Measurements from ENCODE around the gene TAF11. TPM values are rescaled to one million over a fixed set of nuclear protein-coding genes. Genes with fewer than 3 reads are reported as not detected.
A peak's percentile ranks its signal among the peaks of the same experiment; 100 is the strongest.
"Not testable (repeated sequence)": the region's sequence is repeated elsewhere in the genome, so short reads cannot be mapped to it uniquely, and the experiment has no call there.

TAF11 gene
- total and polyA plus RNA-seq, 2 experiments from 2014 or later = 38.6 to 43.9 TPM

GRCh38 chr6:34901930-34902329 is 14.1 kb upstream of the TAF11 start:
- Histone ChIP-seq H3K9me3 (ENCODE audit: low read depth) (no peaks in the 10 kb centered on the region), H3K4me1 (ENCODE audit: insufficient read depth) (peaks cover 3% of the 10 kb centered on the region), H3K4me3 (no peak overlapping the region), H2AFZ (no peak overlapping the region), H3K27ac (peak overlapping the region; percentile 30), H3K27me3 (no peaks in the 10 kb centered on the region), H3K79me2 (peaks cover 93% of the 10 kb centered on the region), H3K4me2 (peak overlapping the region; percentile 8), H3K9me2 (replicated peaks; ENCODE audit: insufficient read depth) (no peaks in the 10 kb centered on the region), H4K20me1 (ENCODE audit: insufficient read depth, poor library complexity, severe bottlenecking) (peaks cover 8% of the 10 kb centered on the region), H3K36me3 (replicated peaks; ENCODE audit: insufficient read depth, low read depth) (no peaks in the 10 kb centered on the region)
- no peak for DNase-seq (ENCODE audit: low spot score)
- TF ChIP-seq EZH2 (IDR thresholded peaks at IDR 0.05; ENCODE audit: borderline replicate concordance) = no peak
- 84% methylated on average over 5 of the region's 5 CpGs for WGBS (ENCODE audit: low lambda C conversion rate, missing lambda C conversion rate)

GRCh38 chr6:34900321-34901031 is 12.6 kb upstream of the TAF11 start:
- peaks cover 93% of the 10 kb centered on the region for H3K79me2 ChIP-seq
- no peak overlapping the region for H3K4me2 ChIP-seq
- DNase-seq (ENCODE audit: low spot score) = no peak
- WGBS (ENCODE audit: low lambda C conversion rate, missing lambda C conversion rate) = 92% methylated on average over 4 of the region's 4 CpGs
- no peaks in the 10 kb centered on the region for H3K9me2 ChIP-seq (replicated peaks; ENCODE audit: insufficient read depth)
- TF ChIP-seq CTCF (IDR thresholded peaks at IDR 0.05; ENCODE audit: poor library complexity) (no peak), EZH2phosphoT487 (IDR thresholded peaks at IDR 0.05; ENCODE audit: low read depth, severe bottlenecking, unreplicated experiment) (no peak), EZH2 (IDR thresholded peaks at IDR 0.05; ENCODE audit: borderline replicate concordance) (no peak)
- peaks cover 3% of the 10 kb centered on the region for H3K4me1 ChIP-seq (ENCODE audit: insufficient read depth)
- H3K4me3 ChIP-seq = no peak overlapping the region
- no peaks in the 10 kb centered on the region for H3K27me3 ChIP-seq
- no peak overlapping the region for H2AFZ ChIP-seq
- no peaks in the 10 kb centered on the region for H3K36me3 ChIP-seq (replicated peaks; ENCODE audit: insufficient read depth, low read depth)
- H3K9me3 ChIP-seq (ENCODE audit: low read depth) = no peaks in the 10 kb centered on the region
- H4K20me1 ChIP-seq (ENCODE audit: insufficient read depth, poor library complexity, severe bottlenecking) = peaks cover 8% of the 10 kb centered on the region
- H3K27ac ChIP-seq = no peak overlapping the region

- H3K36me3 ChIP-seq (replicated peaks; ENCODE audit: insufficient read depth, low read depth); H2AFZ ChIP-seq; H3K9me2 ChIP-seq (replicated peaks; ENCODE audit: insufficient read depth); H3K4me1 ChIP-seq (ENCODE audit: insufficient read depth); DNase-seq (ENCODE audit: low spot score); H3K27me3 ChIP-seq; H3K4me3 ChIP-seq; H3K9me3 ChIP-seq (ENCODE audit: low read depth); H3K4me2 ChIP-seq; H4K20me1 ChIP-seq (ENCODE audit: insufficient read depth, poor library complexity, severe bottlenecking): not testable (repeated sequence)
- Histone ChIP-seq H3K79me2 (peaks cover 95% of the 10 kb centered on the region), H3K27ac (peak overlapping the region; percentile 26)
- 89% methylated on average over 1 of the region's 1 CpG for WGBS (ENCODE audit: low lambda C conversion rate, missing lambda C conversion rate)
Observed at GRCh38 chr6:34899748-34900147, 11.9 kb upstream of the TAF11 start.

- H2AFZ ChIP-seq = no peak overlapping the region
- TF ChIP-seq EZH2phosphoT487 (IDR thresholded peaks at IDR 0.05; ENCODE audit: low read depth, severe bottlenecking, unreplicated experiment) (no peak), CTCF (IDR thresholded peaks at IDR 0.05; ENCODE audit: poor library complexity) (no peak), EZH2 (IDR thresholded peaks at IDR 0.05; ENCODE audit: borderline replicate concordance) (no peak)
- H3K9me3 ChIP-seq (ENCODE audit: low read depth) = no peaks in the 10 kb centered on the region
- no peak for DNase-seq (ENCODE audit: low spot score)
- H3K4me1 ChIP-seq (ENCODE audit: insufficient read depth) = peaks cover 3% of the 10 kb centered on the region
- H3K4me2 ChIP-seq = no peak overlapping the region
- H3K36me3 ChIP-seq (replicated peaks; ENCODE audit: insufficient read depth, low read depth) = no peaks in the 10 kb centered on the region
- H3K9me2 ChIP-seq (replicated peaks; ENCODE audit: insufficient read depth) = no peaks in the 10 kb centered on the region
- peaks cover 8% of the 10 kb centered on the region for H4K20me1 ChIP-seq (ENCODE audit: insufficient read depth, poor library complexity, severe bottlenecking)
- H3K4me3 ChIP-seq = no peak overlapping the region
- H3K27me3 ChIP-seq = no peaks in the 10 kb centered on the region
- no peak overlapping the region for H3K27ac ChIP-seq
- H3K79me2 ChIP-seq = peaks cover 95% of the 10 kb centered on the region
- WGBS (ENCODE audit: low lambda C conversion rate, missing lambda C conversion rate) = 92% methylated on average over 1 of the region's 1 CpG
Observed at GRCh38 chr6:34897716-34898115, 9.9 kb upstream of the TAF11 start.
